Measurements from ENCODE around the gene SPAG16. TPM values are rescaled to one million over a fixed set of nuclear protein-coding genes. Genes with fewer than 3 reads are reported as not detected.

SPAG16 gene
- total and polyA plus RNA-seq, 2 experiments from 2014 or later: 28.9 to 30.7 TPM

- Histone ChIP-seq H2AFZ (no peak overlapping the region), H3K4me1 (ENCODE audit: insufficient read depth) (no peaks in the 10 kb centered on the region), H3K27me3 (replicated peaks; ENCODE audit: insufficient read depth) (no peaks in the 10 kb centered on the region), H3K79me2 (ENCODE audit: insufficient read depth) (no peaks in the 10 kb centered on the region), H3F3A (ENCODE audit: insufficient read depth) (no peaks in the 10 kb centered on the region), H3K9ac (no peak overlapping the region), H3K4me2 (ENCODE audit: unreplicated experiment) (no peak overlapping the region), H3K27ac (no peak overlapping the region), H4K20me1 (ENCODE audit: insufficient read depth) (no peaks in the 10 kb centered on the region), H3K9me2 (ENCODE audit: insufficient read depth) (no peaks in the 10 kb centered on the region), H3K9me3 (ENCODE audit: low read depth) (no peaks in the 10 kb centered on the region), H3K36me3 (ENCODE audit: low read depth) (no peaks in the 10 kb centered on the region), H3K4me3 (no peak overlapping the region)
- in situ Hi-C loops (cut with MboI): no loop called here
- no peak for DNase-seq
- WGBS, 2 experiments (ENCODE audit: low coverage in 1 of 2, low lambda C conversion rate in 2 of 2, missing lambda C conversion rate in 2 of 2): 23 to 24% methylated on average over 1 of the region's 1 CpG
- TF ChIP-seq EZH2phosphoT487 (IDR thresholded peaks at IDR 0.05; ENCODE audit: insufficient read depth, low read depth) (no peak), EZH2 (IDR thresholded peaks at IDR 0.05; ENCODE audit: insufficient read depth, poor library complexity, severe bottlenecking) (no peak)
Observed at GRCh38 chr2:213609570-213610170, 325.4 kb downstream of the SPAG16 start.

- H3K9me2 ChIP-seq (ENCODE audit: insufficient read depth): no peaks in the 10 kb centered on the region
- H4K20me1 ChIP-seq (ENCODE audit: insufficient read depth): no peaks in the 10 kb centered on the region
- no peaks in the 10 kb centered on the region for H3K36me3 ChIP-seq (ENCODE audit: low read depth)
- 38 to 40% methylated on average over 5 of the region's 5 CpGs for WGBS, 2 experiments (ENCODE audit: low coverage in 1 of 2, low lambda C conversion rate in 2 of 2, missing lambda C conversion rate in 2 of 2)
- no peaks in the 10 kb centered on the region for H3K27me3 ChIP-seq (replicated peaks; ENCODE audit: insufficient read depth)
- H3K79me2 ChIP-seq (ENCODE audit: insufficient read depth): no peaks in the 10 kb centered on the region
- no peak overlapping the region for H3K4me2 ChIP-seq (ENCODE audit: unreplicated experiment)
- DNase-seq: no peak
- H3K4me3 ChIP-seq: no peak overlapping the region
- H3F3A ChIP-seq (ENCODE audit: insufficient read depth): no peaks in the 10 kb centered on the region
- no peaks in the 10 kb centered on the region for H3K9me3 ChIP-seq (ENCODE audit: low read depth)
- in situ Hi-C loops (cut with MboI): no loop called here
- no peak overlapping the region for H3K9ac ChIP-seq
- H3K4me1 ChIP-seq (ENCODE audit: insufficient read depth): no peaks in the 10 kb centered on the region
- H2AFZ ChIP-seq: no peak overlapping the region
- no peak for TF ChIP-seq EZH2 (IDR thresholded peaks at IDR 0.05; ENCODE audit: insufficient read depth, poor library complexity, severe bottlenecking)
- TF ChIP-seq EZH2phosphoT487 (IDR thresholded peaks at IDR 0.05; ENCODE audit: insufficient read depth, low read depth): no peak
- H3K27ac ChIP-seq: no peak overlapping the region
Observed at GRCh38 chr2:213627054-213627710, 342.9 kb downstream of the SPAG16 start.

GRCh38 chr2:213627835-213628460 is 343.7 kb downstream of the SPAG16 start:
- H3K4me2 ChIP-seq (ENCODE audit: unreplicated experiment): no peak overlapping the region
- no peak overlapping the region for H3K27ac ChIP-seq
- no peaks in the 10 kb centered on the region for H3F3A ChIP-seq (ENCODE audit: insufficient read depth)
- no peak overlapping the region for H3K4me3 ChIP-seq
- no peak overlapping the region for H2AFZ ChIP-seq
- DNase-seq: peak; percentile 1
- H3K9me2 ChIP-seq (ENCODE audit: insufficient read depth): no peaks in the 10 kb centered on the region
- in situ Hi-C loops (cut with MboI): no loop called here
- TF ChIP-seq EZH2phosphoT487 (IDR thresholded peaks at IDR 0.05; ENCODE audit: insufficient read depth, low read depth) (no peak), EZH2 (IDR thresholded peaks at IDR 0.05; ENCODE audit: insufficient read depth, poor library complexity, severe bottlenecking) (no peak)
- 50 to 66% methylated on average over 2 of the region's 2 CpGs for WGBS, 2 experiments (ENCODE audit: low coverage in 1 of 2, low lambda C conversion rate in 2 of 2, missing lambda C conversion rate in 2 of 2)
- no peaks in the 10 kb centered on the region for H3K36me3 ChIP-seq (ENCODE audit: low read depth)
- no peaks in the 10 kb centered on the region for H3K79me2 ChIP-seq (ENCODE audit: insufficient read depth)
- no peaks in the 10 kb centered on the region for H3K27me3 ChIP-seq (replicated peaks; ENCODE audit: insufficient read depth)
- no peak overlapping the region for H3K9ac ChIP-seq
- H3K9me3 ChIP-seq (ENCODE audit: low read depth): no peaks in the 10 kb centered on the region
- no peaks in the 10 kb centered on the region for H4K20me1 ChIP-seq (ENCODE audit: insufficient read depth)
- H3K4me1 ChIP-seq (ENCODE audit: insufficient read depth): no peaks in the 10 kb centered on the region

- Histone ChIP-seq H3K36me3 (ENCODE audit: low read depth) (no peaks in the 10 kb centered on the region), H3K4me2 (ENCODE audit: unreplicated experiment) (no peak overlapping the region), H4K20me1 (ENCODE audit: insufficient read depth) (no peaks in the 10 kb centered on the region), H3K9me3 (ENCODE audit: low read depth) (no peaks in the 10 kb centered on the region), H2AFZ (no peak overlapping the region), H3K9ac (no peak overlapping the region), H3K27ac (no peak overlapping the region), H3K4me3 (no peak overlapping the region), H3F3A (ENCODE audit: insufficient read depth) (no peaks in the 10 kb centered on the region), H3K9me2 (ENCODE audit: insufficient read depth) (no peaks in the 10 kb centered on the region), H3K27me3 (replicated peaks; ENCODE audit: insufficient read depth) (no peaks in the 10 kb centered on the region), H3K4me1 (ENCODE audit: insufficient read depth) (no peaks in the 10 kb centered on the region), H3K79me2 (ENCODE audit: insufficient read depth) (no peaks in the 10 kb centered on the region)
- TF ChIP-seq EZH2 (IDR thresholded peaks at IDR 0.05; ENCODE audit: insufficient read depth, poor library complexity, severe bottlenecking) (no peak), EZH2phosphoT487 (IDR thresholded peaks at IDR 0.05; ENCODE audit: insufficient read depth, low read depth) (no peak)
- DNase-seq: no peak
- in situ Hi-C loops (cut with MboI): no loop called here
- 0 to 3% methylated on average over 3 of the region's 3 CpGs for WGBS, 2 experiments (ENCODE audit: low coverage in 1 of 2, low lambda C conversion rate in 2 of 2, missing lambda C conversion rate in 2 of 2)
Observed at GRCh38 chr2:213640738-213641425, 356.6 kb downstream of the SPAG16 start.

Measured in GM23248 (cell line).